HEK293 (cell line): ENCODE data around the gene NCKAP1.

Experiments used
- CTCF ChIA-PET: fragments of 350-600 bp; formaldehyde crosslinking; extraction: SDS; loops from one replicate; lab custom pipeline; 2021; ENCODE audit warnings: antibody characterized with exemption; lab: Yijun Ruan, JAX
- POLR2A ChIA-PET: fragments of 300-600 bp; formaldehyde crosslinking; extraction: SDS; loops from one replicate; lab custom pipeline; 2020; ENCODE audit warnings: antibody characterized with exemption, inconsistent platforms; lab: Yijun Ruan, JAX
- H3K27ac ChIP-seq: fragments of 200-500 bp; sonication (Bioruptor generic); 2 replicates; pipeline ENCODE4 v1.5.1; 2014; ENCODE audit warnings: low read depth, low read length, control low read depth, inconsistent platforms; ENCODE audit errors: extremely low read depth
- H3K36me3 ChIP-seq, 2 experiments: fragments of 200-500 bp in 1 of 2; sonication (Bioruptor generic) in 1 of 2; 1 replicate in 1 of 2; 2 replicates in 1 of 2; pipeline ENCODE4 v1.5.1; 2014 to 2017; ENCODE audit warnings: inconsistent platforms in 2 of 2, low read length in 2 of 2; ENCODE audit not compliant: control insufficient read depth in 2 of 2, insufficient read depth in 1 of 2
- H3K4me1 ChIP-seq: fragments of 200-500 bp; sonication (Bioruptor generic); 2 replicates; pipeline ENCODE4 v1.5.1; 2014; ENCODE audit warnings: mild to moderate bottlenecking, low read length, inconsistent platforms; ENCODE audit not compliant: control insufficient read depth, insufficient read depth
- H3K4me3 ChIP-seq: 2 replicates; pipeline ENCODE4 v1.5.1; 2011; ENCODE audit warnings: low read depth, mild to moderate bottlenecking, control low read depth, low read length, moderate library complexity
- H3K9me3 ChIP-seq: fragments of 200-500 bp; sonication (Bioruptor generic); 2 replicates; pipeline ENCODE4 v1.5.1; 2014; ENCODE audit warnings: low read depth, low read length, inconsistent platforms; ENCODE audit not compliant: control insufficient read depth, insufficient read depth
- GLIS2 ChIP-seq: fragments of 450-650 bp; formaldehyde crosslinking; IDR thresholded peaks from 2 replicates; pipeline ENCODE4 v1.5.1; 2016; ENCODE audit warnings: missing biosample characterization, missing genetic modification characterization
- KLF9 ChIP-seq: fragments of 450-650 bp; formaldehyde crosslinking; IDR thresholded peaks from 2 replicates; pipeline ENCODE4 v1.5.1; 2016; ENCODE audit warnings: missing biosample characterization, missing genetic modification characterization, low read depth
- SP7 ChIP-seq: fragments of 450-650 bp; formaldehyde crosslinking; IDR thresholded peaks from 2 replicates; pipeline ENCODE4 v1.5.1; 2016; ENCODE audit warnings: missing biosample characterization, missing genetic modification characterization
- ZBTB8A ChIP-seq: fragments of 450-650 bp; formaldehyde crosslinking; IDR thresholded peaks from 2 replicates; pipeline ENCODE4 v1.5.1; 2016; ENCODE audit warnings: missing biosample characterization, missing genetic modification characterization
- ZEB2 ChIP-seq: fragments of 450-650 bp; formaldehyde crosslinking; IDR thresholded peaks from 2 replicates; pipeline ENCODE4 v1.5.1; 2016; ENCODE audit warnings: missing biosample characterization, missing genetic modification characterization
- ZFP3 ChIP-seq: fragments of 450-650 bp; formaldehyde crosslinking; IDR thresholded peaks from 2 replicates; pipeline ENCODE4 v1.5.1; 2016; ENCODE audit warnings: low read depth, missing biosample characterization, missing genetic modification characterization
- ZNF202 ChIP-seq: fragments of 450-650 bp; formaldehyde crosslinking; IDR thresholded peaks from 2 replicates; pipeline ENCODE4 v1.5.1; 2016; ENCODE audit warnings: missing biosample characterization, missing genetic modification characterization, borderline replicate concordance
- ZNF221 ChIP-seq: fragments of 450-650 bp; formaldehyde crosslinking; IDR thresholded peaks from 2 replicates; pipeline ENCODE4 v1.5.1; 2017; ENCODE audit warnings: missing biosample characterization, missing genetic modification characterization, borderline replicate concordance
- ZNF324 ChIP-seq: fragments of 450-650 bp; formaldehyde crosslinking; IDR thresholded peaks from 2 replicates; pipeline ENCODE4 v1.5.1; 2016; ENCODE audit warnings: missing biosample characterization, missing genetic modification characterization
- ZNF366 ChIP-seq: fragments of 450-650 bp; formaldehyde crosslinking; conservative IDR thresholded peaks from 2 replicates; pipeline ENCODE4 v1.5.1; 2016; ENCODE audit warnings: missing biosample characterization, missing genetic modification characterization
- ZNF549 ChIP-seq: fragments of 450-650 bp; IDR thresholded peaks from 2 replicates; pipeline ENCODE4 v1.5.1; 2018; ENCODE audit warnings: missing biosample characterization, missing genetic modification characterization, mild to moderate bottlenecking, inconsistent platforms, moderate library complexity
- ZNF558 ChIP-seq: fragments of 450-650 bp; formaldehyde crosslinking; IDR thresholded peaks from 2 replicates; pipeline ENCODE4 v1.5.1; 2016; ENCODE audit warnings: missing biosample characterization, missing genetic modification characterization
- ZNF658 ChIP-seq: fragments of 450-650 bp; formaldehyde crosslinking; IDR thresholded peaks from 2 replicates; pipeline ENCODE4; 2016; ENCODE audit warnings: missing biosample characterization, missing genetic modification characterization
- ZNF670 ChIP-seq: fragments of 450-650 bp; formaldehyde crosslinking; IDR thresholded peaks from 2 replicates; pipeline ENCODE4 v1.5.1; 2016; ENCODE audit warnings: missing biosample characterization, missing genetic modification characterization, low read depth
- ZSCAN30 ChIP-seq: fragments of 450-650 bp; IDR thresholded peaks from 2 replicates; pipeline ENCODE4 v1.5.1; 2018; ENCODE audit warnings: missing biosample characterization, mild to moderate bottlenecking, missing genetic modification characterization, moderate library complexity
- TF ChIP-seq, protein P1 (sequence below): fragments of 450-650 bp; formaldehyde crosslinking; IDR thresholded peaks from 2 replicates; pipeline ENCODE4 v1.5.1; 2016; ENCODE audit warnings: missing biosample characterization, missing genetic modification characterization, low read depth
- TF ChIP-seq, protein P2 (sequence below): fragments of 450-650 bp; formaldehyde crosslinking; IDR thresholded peaks from 2 replicates; pipeline ENCODE4 v1.5.1; 2016; ENCODE audit warnings: missing biosample characterization, missing genetic modification characterization
- TF ChIP-seq, protein P3 (sequence below): fragments of 450-650 bp; formaldehyde crosslinking; IDR thresholded peaks from 2 replicates; pipeline ENCODE4 v1.5.1; 2016; ENCODE audit warnings: missing biosample characterization, missing genetic modification characterization
- TF ChIP-seq, protein P4 (sequence below): fragments of 450-650 bp; formaldehyde crosslinking; IDR thresholded peaks from 2 replicates; pipeline ENCODE4 v1.5.1; 2016; ENCODE audit warnings: missing biosample characterization, missing genetic modification characterization
- TF ChIP-seq, protein P5 (sequence below): fragments of 450-650 bp; formaldehyde crosslinking; IDR thresholded peaks from 2 replicates; pipeline ENCODE4 v1.5.1; 2016; ENCODE audit warnings: missing biosample characterization, missing genetic modification characterization
- TF ChIP-seq, protein P6 (sequence below): fragments of 450-650 bp; formaldehyde crosslinking; IDR thresholded peaks from 2 replicates; pipeline ENCODE4 v1.5.1; 2016; ENCODE audit warnings: missing biosample characterization, missing genetic modification characterization

NCKAP1 gene, protein sequence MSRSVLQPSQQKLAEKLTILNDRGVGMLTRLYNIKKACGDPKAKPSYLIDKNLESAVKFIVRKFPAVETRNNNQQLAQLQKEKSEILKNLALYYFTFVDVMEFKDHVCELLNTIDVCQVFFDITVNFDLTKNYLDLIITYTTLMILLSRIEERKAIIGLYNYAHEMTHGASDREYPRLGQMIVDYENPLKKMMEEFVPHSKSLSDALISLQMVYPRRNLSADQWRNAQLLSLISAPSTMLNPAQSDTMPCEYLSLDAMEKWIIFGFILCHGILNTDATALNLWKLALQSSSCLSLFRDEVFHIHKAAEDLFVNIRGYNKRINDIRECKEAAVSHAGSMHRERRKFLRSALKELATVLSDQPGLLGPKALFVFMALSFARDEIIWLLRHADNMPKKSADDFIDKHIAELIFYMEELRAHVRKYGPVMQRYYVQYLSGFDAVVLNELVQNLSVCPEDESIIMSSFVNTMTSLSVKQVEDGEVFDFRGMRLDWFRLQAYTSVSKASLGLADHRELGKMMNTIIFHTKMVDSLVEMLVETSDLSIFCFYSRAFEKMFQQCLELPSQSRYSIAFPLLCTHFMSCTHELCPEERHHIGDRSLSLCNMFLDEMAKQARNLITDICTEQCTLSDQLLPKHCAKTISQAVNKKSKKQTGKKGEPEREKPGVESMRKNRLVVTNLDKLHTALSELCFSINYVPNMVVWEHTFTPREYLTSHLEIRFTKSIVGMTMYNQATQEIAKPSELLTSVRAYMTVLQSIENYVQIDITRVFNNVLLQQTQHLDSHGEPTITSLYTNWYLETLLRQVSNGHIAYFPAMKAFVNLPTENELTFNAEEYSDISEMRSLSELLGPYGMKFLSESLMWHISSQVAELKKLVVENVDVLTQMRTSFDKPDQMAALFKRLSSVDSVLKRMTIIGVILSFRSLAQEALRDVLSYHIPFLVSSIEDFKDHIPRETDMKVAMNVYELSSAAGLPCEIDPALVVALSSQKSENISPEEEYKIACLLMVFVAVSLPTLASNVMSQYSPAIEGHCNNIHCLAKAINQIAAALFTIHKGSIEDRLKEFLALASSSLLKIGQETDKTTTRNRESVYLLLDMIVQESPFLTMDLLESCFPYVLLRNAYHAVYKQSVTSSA

DNA sequence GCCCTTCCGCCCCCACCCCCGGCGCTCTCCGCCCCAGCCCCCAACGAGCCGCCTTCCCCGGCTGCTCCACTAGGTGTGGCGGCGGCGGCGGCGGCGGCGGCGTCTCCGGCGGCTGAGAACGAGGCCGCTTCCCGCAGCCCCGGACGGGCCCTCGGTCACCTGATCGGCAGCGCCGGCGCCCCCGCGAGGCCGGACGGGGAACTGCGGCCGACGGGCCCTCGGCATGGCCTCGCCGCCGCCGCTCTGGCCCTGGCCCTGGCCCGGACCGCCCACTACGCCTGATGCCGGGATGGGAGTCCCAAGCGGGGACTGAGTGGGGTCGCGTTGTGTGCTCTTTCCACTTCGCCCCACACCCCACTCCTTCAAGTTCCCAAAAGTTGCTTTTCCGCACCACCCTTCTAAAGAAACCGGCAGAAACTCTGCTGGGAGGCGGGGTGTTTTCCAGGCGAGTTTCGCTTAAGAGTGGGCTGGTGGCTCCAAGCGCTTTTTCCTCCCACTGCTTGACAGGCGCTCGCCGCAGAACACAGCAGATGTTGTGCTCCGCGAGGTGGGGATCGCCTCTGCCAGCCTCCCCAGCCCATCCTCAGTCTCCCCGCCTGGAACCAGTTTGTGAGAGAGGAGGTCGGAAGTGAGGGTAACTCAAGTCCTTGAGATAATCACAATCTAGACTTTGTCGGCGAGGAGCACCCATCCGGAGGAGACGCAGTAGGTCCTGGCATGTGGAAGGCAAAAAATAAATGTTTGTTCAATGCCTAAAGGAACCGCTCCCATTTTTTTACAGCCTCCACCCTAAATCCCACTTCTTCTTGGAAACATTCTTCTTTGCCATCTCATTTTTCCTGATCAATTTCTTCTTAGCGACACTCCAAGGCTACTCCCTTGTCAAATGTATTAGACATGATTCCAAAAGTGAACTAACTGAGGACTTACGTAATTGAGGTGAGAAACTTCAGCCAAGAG, at the start of gene NCKAP1:
Gene NCKAP1 (minus strand): TSS at position 117 of the 960 bp plus-strand sequence. CDS start 358 bp downstream, outside the sequence.
- CTCF ChIA-PET: interaction anchor here (0.8 to 1.5 kb wide), 4 partner anchors 9 to 30 kb away, joined by 3 to 5 read pairs (median 4); no protein-coding TSS in a partner anchor
- 0 out of 2 replicates have a peak, but pooled peaks cover 3% of the 10 kb centered on the region for H3K4me1 ChIP-seq
- no peak for TF ChIP-seq ZNF324
- TF ChIP-seq, protein P1, sequence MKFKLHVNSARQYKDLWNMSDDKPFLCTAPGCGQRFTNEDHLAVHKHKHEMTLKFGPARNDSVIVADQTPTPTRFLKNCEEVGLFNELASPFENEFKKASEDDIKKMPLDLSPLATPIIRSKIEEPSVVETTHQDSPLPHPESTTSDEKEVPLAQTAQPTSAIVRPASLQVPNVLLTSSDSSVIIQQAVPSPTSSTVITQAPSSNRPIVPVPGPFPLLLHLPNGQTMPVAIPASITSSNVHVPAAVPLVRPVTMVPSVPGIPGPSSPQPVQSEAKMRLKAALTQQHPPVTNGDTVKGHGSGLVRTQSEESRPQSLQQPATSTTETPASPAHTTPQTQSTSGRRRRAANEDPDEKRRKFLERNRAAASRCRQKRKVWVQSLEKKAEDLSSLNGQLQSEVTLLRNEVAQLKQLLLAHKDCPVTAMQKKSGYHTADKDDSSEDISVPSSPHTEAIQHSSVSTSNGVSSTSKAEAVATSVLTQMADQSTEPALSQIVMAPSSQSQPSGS (tag by site-specific recombination): no peak
- no peak for TF ChIP-seq ZNF658 (tag by site-specific recombination)
- peak; percentile 14 for TF ChIP-seq ZBTB8A (tag by site-specific recombination)
- peak; percentile 44; the same call in 1 of the 2 replicates for TF ChIP-seq KLF9 (tag by site-specific recombination)
- TF ChIP-seq, protein P2, sequence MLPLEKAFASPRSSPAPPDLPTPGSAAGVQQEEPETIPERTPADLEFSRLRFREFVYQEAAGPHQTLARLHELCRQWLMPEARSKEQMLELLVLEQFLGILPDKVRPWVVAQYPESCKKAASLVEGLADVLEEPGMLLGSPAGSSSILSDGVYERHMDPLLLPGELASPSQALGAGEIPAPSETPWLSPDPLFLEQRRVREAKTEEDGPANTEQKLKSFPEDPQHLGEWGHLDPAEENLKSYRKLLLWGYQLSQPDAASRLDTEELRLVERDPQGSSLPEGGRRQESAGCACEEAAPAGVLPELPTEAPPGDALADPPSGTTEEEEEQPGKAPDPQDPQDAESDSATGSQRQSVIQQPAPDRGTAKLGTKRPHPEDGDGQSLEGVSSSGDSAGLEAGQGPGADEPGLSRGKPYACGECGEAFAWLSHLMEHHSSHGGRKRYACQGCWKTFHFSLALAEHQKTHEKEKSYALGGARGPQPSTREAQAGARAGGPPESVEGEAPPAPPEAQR: no peak
- TF ChIP-seq, protein P3, sequence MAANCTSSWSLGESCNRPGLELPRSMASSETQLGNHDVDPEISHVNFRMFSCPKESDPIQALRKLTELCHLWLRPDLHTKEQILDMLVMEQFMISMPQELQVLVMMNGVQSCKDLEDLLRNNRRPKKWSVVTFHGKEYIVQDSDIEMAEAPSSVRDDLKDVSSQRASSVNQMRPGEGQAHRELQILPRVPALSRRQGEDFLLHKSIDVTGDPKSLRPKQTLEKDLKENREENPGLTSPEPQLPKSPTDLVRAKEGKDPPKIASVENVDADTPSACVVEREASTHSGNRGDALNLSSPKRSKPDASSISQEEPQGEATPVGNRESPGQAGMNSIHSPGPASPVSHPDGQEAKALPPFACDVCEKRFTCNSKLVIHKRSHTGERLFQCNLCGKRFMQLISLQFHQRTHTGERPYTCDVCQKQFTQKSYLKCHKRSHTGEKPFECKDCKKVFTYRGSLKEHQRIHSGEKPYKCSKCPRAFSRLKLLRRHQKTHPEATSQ (tag by site-specific recombination): no peak
- TF ChIP-seq ZNF366 (tag by site-specific recombination): no peak
- TF ChIP-seq, protein P4, sequence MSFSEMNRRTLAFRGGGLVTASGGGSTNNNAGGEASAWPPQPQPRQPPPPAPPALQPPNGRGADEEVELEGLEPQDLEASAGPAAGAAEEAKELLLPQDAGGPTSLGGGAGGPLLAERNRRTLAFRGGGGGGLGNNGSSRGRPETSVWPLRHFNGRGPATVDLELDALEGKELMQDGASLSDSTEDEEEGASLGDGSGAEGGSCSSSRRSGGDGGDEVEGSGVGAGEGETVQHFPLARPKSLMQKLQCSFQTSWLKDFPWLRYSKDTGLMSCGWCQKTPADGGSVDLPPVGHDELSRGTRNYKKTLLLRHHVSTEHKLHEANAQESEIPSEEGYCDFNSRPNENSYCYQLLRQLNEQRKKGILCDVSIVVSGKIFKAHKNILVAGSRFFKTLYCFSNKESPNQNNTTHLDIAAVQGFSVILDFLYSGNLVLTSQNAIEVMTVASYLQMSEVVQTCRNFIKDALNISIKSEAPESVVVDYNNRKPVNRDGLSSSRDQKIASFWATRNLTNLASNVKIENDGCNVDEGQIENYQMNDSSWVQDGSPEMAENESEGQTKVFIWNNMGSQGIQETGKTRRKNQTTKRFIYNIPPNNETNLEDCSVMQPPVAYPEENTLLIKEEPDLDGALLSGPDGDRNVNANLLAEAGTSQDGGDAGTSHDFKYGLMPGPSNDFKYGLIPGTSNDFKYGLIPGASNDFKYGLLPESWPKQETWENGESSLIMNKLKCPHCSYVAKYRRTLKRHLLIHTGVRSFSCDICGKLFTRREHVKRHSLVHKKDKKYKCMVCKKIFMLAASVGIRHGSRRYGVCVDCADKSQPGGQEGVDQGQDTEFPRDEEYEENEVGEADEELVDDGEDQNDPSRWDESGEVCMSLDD (tag by site-specific recombination): no peak
- TF ChIP-seq ZNF670 (tag by site-specific recombination): no peak
- 0 out of 2 replicates have a peak, but pooled peaks have one; percentile 25 for TF ChIP-seq GLIS2 (tag by site-specific recombination)
- no peak for TF ChIP-seq ZNF549 (tag by site-specific recombination)
- TF ChIP-seq ZSCAN30: peak; percentile 59; the same call in 1 of the 2 replicates
- TF ChIP-seq, protein P5, sequence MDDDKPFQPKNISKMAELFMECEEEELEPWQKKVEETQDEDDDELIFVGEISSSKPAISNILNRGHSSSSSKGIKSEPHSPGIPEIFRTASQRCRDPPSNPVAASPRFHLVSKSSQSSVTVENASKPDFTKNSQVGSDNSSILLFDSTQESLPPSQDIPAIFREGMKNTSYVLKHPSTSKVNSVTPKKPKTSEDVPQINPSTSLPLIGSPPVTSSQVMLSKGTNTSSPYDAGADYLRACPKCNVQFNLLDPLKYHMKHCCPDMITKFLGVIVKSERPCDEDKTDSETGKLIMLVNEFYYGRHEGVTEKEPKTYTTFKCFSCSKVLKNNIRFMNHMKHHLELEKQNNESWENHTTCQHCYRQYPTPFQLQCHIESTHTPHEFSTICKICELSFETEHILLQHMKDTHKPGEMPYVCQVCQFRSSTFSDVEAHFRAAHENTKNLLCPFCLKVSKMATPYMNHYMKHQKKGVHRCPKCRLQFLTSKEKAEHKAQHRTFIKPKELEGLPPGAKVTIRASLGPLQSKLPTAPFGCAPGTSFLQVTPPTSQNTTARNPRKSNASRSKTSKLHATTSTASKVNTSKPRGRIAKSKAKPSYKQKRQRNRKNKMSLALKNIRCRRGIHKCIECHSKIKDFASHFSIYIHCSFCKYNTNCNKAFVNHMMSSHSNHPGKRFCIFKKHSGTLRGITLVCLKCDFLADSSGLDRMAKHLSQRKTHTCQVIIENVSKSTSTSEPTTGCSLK (tag by site-specific recombination): no peak
- TF ChIP-seq, protein P6, sequence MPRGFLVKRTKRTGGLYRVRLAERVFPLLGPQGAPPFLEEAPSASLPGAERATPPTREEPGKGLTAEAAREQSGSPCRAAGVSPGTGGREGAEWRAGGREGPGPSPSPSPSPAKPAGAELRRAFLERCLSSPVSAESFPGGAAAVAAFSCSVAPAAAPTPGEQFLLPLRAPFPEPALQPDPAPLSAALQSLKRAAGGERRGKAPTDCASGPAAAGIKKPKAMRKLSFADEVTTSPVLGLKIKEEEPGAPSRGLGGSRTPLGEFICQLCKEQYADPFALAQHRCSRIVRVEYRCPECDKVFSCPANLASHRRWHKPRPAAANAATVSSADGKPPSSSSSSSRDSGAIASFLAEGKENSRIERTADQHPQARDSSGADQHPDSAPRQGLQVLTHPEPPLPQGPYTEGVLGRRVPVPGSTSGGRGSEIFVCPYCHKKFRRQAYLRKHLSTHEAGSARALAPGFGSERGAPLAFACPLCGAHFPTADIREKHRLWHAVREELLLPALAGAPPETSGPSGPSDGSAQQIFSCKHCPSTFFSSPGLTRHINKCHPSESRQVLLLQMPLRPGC (tag by site-specific recombination): no peak
- TF ChIP-seq ZNF558: no peak
- TF ChIP-seq ZNF202 (tag by site-specific recombination): 0 out of 2 replicates have a peak, but pooled peaks have one; percentile 64
- TF ChIP-seq ZEB2 (tag by site-specific recombination): peak; percentile 52
- no peak for TF ChIP-seq ZNF221 (tag by site-specific recombination)
- TF ChIP-seq ZFP3 (tag by site-specific recombination): no peak
- TF ChIP-seq SP7 (tag by site-specific recombination): no peak

More for the DNA sequence above, at the start of gene NCKAP1:
- POLR2A ChIA-PET: no interaction called here
- H3K9me3 ChIP-seq: no peaks in the 10 kb centered on the region
- no peaks in the 10 kb centered on the region for H3K36me3 ChIP-seq
- peak within 1 kb of the TSS; percentile 95 for H3K27ac ChIP-seq
- peak within 1 kb of the TSS; percentile 91 for H3K4me3 ChIP-seq
